ENCODE data around the gene MPND.

The MPND gene

DNA sequence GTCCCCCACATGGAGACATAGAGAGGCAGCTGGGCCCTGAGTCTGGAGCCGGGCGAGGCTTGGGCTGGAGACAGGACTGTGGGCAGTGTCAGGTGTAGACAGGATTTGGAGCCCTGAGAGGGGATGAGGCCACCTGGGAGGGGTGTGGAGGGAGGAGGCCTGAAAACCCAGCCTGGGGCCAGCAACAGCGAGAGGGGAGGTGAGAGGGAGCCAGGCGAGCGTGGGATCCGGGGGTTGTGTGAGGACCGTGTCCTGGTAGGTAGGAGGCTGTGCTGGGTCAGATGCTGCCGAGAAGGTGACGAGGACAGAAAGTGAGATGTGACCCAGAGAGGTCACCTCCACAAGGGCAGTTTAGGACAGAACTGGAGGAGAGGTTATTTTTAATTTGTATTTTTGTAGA, 7.4 kb downstream of the MPND start:
- no peak overlapping the region for H3K4me3 ChIP-seq (ENCODE audit: low read length)
- TF ChIP-seq, protein P1, sequence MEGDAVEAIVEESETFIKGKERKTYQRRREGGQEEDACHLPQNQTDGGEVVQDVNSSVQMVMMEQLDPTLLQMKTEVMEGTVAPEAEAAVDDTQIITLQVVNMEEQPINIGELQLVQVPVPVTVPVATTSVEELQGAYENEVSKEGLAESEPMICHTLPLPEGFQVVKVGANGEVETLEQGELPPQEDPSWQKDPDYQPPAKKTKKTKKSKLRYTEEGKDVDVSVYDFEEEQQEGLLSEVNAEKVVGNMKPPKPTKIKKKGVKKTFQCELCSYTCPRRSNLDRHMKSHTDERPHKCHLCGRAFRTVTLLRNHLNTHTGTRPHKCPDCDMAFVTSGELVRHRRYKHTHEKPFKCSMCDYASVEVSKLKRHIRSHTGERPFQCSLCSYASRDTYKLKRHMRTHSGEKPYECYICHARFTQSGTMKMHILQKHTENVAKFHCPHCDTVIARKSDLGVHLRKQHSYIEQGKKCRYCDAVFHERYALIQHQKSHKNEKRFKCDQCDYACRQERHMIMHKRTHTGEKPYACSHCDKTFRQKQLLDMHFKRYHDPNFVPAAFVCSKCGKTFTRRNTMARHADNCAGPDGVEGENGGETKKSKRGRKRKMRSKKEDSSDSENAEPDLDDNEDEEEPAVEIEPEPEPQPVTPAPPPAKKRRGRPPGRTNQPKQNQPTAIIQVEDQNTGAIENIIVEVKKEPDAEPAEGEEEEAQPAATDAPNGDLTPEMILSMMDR (conservative IDR thresholded peaks at IDR 0.05; ENCODE audit: low read length): no peak
- no peak for DNase-seq (ENCODE audit: low read depth)

DNA sequence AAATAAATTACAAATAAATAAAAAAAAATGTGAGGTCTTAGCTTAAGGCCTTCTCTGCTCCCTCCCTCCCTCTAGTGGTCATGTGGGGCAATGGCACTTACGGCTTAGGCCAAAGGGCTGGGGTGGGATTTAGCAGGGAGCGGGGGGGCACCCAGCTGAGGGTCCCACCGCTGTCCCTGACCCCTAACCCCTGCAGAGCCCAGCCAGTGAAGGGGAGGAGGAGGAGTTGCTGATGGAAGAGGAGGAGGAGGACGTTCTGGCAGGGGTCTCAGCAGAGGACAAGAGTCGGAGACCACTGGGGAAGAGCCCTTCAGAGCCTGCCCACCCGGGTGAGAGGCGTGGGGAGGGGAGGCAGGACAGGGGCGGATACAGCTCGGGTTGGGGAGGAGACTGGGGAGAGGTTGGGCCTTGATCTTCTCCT, 9.3 kb downstream of the MPND start:
- DNase-seq (ENCODE audit: low read depth): peak; percentile 64
- no peak overlapping the region for H3K4me3 ChIP-seq (ENCODE audit: low read length)
- TF ChIP-seq, protein P1 (conservative IDR thresholded peaks at IDR 0.05; ENCODE audit: low read length): peak; percentile 77

DNA sequence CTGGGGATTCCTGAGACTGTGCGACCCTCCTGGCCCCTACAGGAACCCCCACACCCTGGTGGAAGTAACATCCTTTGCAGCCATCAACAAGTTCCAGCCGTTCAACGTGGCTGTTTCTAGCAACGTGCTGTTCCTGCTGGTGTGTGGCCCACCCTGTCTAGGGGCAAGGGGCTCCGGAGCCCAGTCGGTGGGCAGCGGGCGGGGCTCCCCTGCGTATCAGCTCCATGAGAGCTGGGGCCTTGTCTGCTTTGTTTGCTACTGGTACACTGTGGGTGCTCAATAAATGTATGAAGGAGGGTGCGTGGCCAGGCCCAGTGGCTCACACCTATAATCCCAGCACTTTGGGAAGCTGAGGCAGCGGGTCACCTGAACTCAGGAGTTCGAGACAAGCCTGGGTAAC, 10.9 kb downstream of the MPND start:
- DNase-seq (ENCODE audit: low read depth): no peak
- TF ChIP-seq, protein P1 (conservative IDR thresholded peaks at IDR 0.05; ENCODE audit: low read length): no peak
- no peak overlapping the region for H3K4me3 ChIP-seq (ENCODE audit: low read length)

DNA sequence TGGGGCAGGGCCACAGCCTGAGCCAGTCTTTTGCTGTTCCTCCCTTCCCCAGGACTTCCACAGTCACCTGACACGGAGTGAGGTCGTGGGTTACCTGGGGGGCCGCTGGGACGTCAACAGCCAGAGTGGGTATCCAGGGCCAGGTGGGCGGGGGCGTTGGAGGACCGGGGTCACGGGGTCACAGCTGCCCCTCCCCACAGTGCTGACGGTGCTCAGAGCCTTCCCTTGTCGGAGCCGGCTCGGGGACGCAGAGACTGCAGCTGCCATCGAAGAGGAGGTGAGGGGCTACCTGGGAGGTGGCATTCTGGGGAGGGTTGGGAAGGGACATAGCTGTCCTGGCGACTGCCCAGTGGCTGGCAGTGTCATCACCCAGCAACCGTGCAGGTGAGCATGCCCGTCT, 11.5 kb downstream of the MPND start:
- TF ChIP-seq, protein P1 (conservative IDR thresholded peaks at IDR 0.05; ENCODE audit: low read length): no peak
- no peak overlapping the region for H3K4me3 ChIP-seq (ENCODE audit: low read length)
- DNase-seq (ENCODE audit: low read depth): no peak

DNA sequence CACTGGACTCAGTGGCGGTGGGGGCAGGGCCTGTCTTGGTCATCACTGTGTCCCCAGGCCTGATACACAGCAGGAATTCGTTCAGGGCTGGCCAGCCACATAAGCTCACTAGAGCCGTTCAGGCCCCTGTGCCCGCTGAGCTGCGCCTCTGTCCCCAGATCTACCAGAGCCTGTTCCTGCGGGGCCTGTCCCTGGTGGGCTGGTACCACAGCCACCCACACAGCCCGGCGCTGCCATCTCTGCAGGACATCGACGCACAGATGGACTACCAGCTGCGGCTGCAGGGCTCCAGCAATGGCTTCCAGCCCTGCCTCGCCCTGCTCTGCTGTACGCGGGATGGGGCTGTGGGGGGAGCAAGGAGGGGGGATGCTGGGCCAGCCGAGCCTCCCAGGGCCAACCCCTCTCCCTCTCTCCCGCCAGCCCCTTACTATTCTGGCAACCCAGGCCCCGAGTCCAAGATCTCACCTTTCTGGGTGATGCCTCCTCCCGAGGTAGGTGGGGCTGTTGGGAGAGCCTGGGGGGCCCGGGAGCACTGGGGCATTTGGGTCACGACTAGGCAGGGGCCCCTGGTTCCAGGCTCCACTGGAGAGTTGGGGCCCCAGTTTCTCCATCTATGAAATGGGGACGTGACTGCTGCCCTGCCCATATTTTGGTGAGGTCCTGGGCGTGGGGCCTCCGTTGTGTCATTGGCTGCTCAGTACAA, 13.9 kb downstream of the MPND start:
- TF ChIP-seq, protein P1 (conservative IDR thresholded peaks at IDR 0.05; ENCODE audit: low read length): no peak
- H3K4me3 ChIP-seq (ENCODE audit: low read length): no peak overlapping the region
- DNase-seq (ENCODE audit: low read depth): no peak

DNA sequence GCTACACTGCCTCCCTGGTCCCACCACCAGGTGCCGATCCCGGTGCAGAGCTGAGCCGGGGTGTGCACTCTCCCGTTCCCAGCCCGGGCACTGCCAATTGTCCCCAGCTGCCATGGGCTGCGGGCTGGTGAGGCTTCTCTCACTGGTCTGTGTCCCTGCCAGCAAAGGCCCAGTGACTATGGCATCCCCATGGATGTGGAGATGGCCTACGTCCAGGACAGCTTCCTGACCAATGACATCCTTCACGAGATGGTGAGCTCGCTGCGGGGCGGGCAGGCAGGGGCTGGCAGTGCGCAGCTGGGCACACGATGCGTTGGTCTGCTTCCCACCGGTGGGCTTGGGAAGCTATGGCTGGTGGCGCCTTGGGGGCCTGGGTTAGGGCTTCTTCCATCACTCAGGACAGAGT, 14.6 kb downstream of the MPND start:
- DNase-seq (ENCODE audit: low read depth): no peak
- H3K4me3 ChIP-seq (ENCODE audit: low read length): no peak overlapping the region
- TF ChIP-seq, protein P1 (conservative IDR thresholded peaks at IDR 0.05; ENCODE audit: low read length): no peak
